ENCODE results near the gene RHOG.

GRCh38 chr11:3836903-3837302, 3.9 kb downstream of the RHOG start:
- TF ChIP-seq CTCF (IDR thresholded peaks at IDR 0.05) (no peak), POLR2A (IDR thresholded peaks at IDR 0.05) (no peak)

All from heart left ventricle (tissue), 13 donors.